NCI-H82 treated with DMSO at 0.1 percent for 48 hours (cell line): ENCODE data around the gene ADD2.

Source experiments
- DNase-seq: peaks from one replicate; lab custom pipeline; 2025; ENCODE audit not compliant: unreplicated experiment; lab: John Stamatoyannopoulos, UW

Gene ADD2

GRCh38 chr2:70707706-70708105 lies 60.3 kb downstream of the ADD2 start:
- no peak for DNase-seq

- DNase-seq, result no peak
Observed at GRCh38 chr2:70706026-70706795, 61.8 kb downstream of the ADD2 start.

GRCh38 chr2:70705160-70705850 lies 62.7 kb downstream of the ADD2 start:
- DNase-seq, result no peak

- no peak for DNase-seq
Observed at GRCh38 chr2:70703900-70704549, 64.0 kb downstream of the ADD2 start.

- DNase-seq, result no peak
Observed at GRCh38 chr2:70702711-70703395, 65.1 kb downstream of the ADD2 start.

- DNase-seq, result no peak
Observed at GRCh38 chr2:70698847-70699246, 69.2 kb downstream of the ADD2 start.

- DNase-seq, result no peak
Observed at GRCh38 chr2:70697603-70698383, 70.2 kb downstream of the ADD2 start.

- no peak for DNase-seq
Observed at GRCh38 chr2:70696142-70696541, 71.9 kb downstream of the ADD2 start.

GRCh38 chr2:70692256-70692655 lies 75.7 kb downstream of the ADD2 start:
- DNase-seq, result no peak

- no peak for DNase-seq
Observed at GRCh38 chr2:70691497-70692140, 76.4 kb downstream of the ADD2 start.

GRCh38 chr2:70690846-70691245 lies 77.2 kb downstream of the ADD2 start:
- DNase-seq, result no peak

GRCh38 chr2:70688427-70688826 lies 79.6 kb downstream of the ADD2 start:
- no peak for DNase-seq

- no peak for DNase-seq
Observed at GRCh38 chr2:70687461-70687795, 80.6 kb downstream of the ADD2 start.

- peak; percentile 59 for DNase-seq
Observed at GRCh38 chr2:70686577-70687460, 81.2 kb downstream of the ADD2 start.

- DNase-seq, result peak; percentile 21
Observed at GRCh38 chr2:70685771-70686171, 82.2 kb downstream of the ADD2 start.

- no peak for DNase-seq
Observed at GRCh38 chr2:70684846-70685622, 83.0 kb downstream of the ADD2 start.

GRCh38 chr2:70683455-70683854 lies 84.5 kb downstream of the ADD2 start:
- DNase-seq, result no peak

- no peak for DNase-seq
Observed at GRCh38 chr2:70680735-70681134, 87.3 kb downstream of the ADD2 start.

- no peak for DNase-seq
Observed at GRCh38 chr2:70679259-70679658, 88.7 kb downstream of the ADD2 start.
